ENCODE data around the gene BSN. TPM values are rescaled to one million over a fixed set of nuclear protein-coding genes. Genes with fewer than 3 reads are reported as not detected.

Gene BSN
- total and polyA plus RNA-seq, 2 donors (not counting 1 experiment from before 2014, with no cell fraction given) = under 0.01 to 0.01 TPM

DNA sequence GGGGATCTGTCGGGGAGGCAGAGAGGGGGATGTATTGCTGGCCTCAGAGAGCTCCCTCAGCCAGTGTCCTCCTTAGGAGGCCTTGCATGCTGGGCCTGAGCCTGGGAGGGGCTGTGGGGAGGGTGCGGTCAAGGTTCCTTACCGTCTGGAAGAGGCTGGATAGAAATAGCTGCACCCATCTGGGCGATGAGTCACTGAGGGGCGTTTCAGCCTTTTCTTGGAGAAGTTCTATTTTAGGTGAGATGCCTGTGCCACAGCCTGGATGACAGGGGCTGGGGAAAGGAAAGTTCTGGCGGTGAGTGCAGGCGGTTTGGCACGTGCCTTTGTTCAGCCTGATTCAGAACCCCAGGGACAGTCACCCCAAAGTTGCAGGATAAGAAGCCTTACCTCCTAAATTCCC is 84.2 kb downstream of the BSN start:
- H3K27ac ChIP-seq (ENCODE audit: insufficient read depth, low read length) = no peak overlapping the region
- H4K20me1 ChIP-seq (ENCODE audit: control insufficient read depth, extremely low read depth, insufficient read depth, low read length) = no peaks in the 10 kb centered on the region
- no peak overlapping the region for H3K9ac ChIP-seq (ENCODE audit: insufficient read depth, low read length)
- H3K27me3 ChIP-seq (ENCODE audit: control insufficient read depth, insufficient read depth, low read length) = no peaks in the 10 kb centered on the region
- H3K4me2 ChIP-seq (ENCODE audit: extremely low read depth, insufficient read depth, low read length) = no peak overlapping the region
- no peaks in the 10 kb centered on the region for H3K4me1 ChIP-seq (ENCODE audit: control insufficient read depth, extremely low read depth, insufficient read depth, low read length)
- H3K9me3 ChIP-seq (ENCODE audit: control insufficient read depth, insufficient read depth, low read depth, low read length) = no peaks in the 10 kb centered on the region
- DNase-seq (ENCODE audit: low read depth in 2 of 2) = peak; percentile 44 to 88
- H3K79me2 ChIP-seq (ENCODE audit: control insufficient read depth, insufficient read depth, low read length) = no peaks in the 10 kb centered on the region
- TF ChIP-seq EZH2 (IDR thresholded peaks at IDR 0.05; ENCODE audit: low read length, missing control alignments) = no peak
- TF ChIP-seq, protein P1, sequence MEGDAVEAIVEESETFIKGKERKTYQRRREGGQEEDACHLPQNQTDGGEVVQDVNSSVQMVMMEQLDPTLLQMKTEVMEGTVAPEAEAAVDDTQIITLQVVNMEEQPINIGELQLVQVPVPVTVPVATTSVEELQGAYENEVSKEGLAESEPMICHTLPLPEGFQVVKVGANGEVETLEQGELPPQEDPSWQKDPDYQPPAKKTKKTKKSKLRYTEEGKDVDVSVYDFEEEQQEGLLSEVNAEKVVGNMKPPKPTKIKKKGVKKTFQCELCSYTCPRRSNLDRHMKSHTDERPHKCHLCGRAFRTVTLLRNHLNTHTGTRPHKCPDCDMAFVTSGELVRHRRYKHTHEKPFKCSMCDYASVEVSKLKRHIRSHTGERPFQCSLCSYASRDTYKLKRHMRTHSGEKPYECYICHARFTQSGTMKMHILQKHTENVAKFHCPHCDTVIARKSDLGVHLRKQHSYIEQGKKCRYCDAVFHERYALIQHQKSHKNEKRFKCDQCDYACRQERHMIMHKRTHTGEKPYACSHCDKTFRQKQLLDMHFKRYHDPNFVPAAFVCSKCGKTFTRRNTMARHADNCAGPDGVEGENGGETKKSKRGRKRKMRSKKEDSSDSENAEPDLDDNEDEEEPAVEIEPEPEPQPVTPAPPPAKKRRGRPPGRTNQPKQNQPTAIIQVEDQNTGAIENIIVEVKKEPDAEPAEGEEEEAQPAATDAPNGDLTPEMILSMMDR (conservative IDR thresholded peaks at IDR 0.05 in 1 of 2, IDR thresholded peaks at IDR 0.05 in 1 of 2; ENCODE audit: low read depth in 1 of 2, low read length in 2 of 2) = no peak
- no peak overlapping the region for H3K4me3 ChIP-seq (replicated peaks in 1 of 4; ENCODE audit: control extremely low read depth in 1 of 4, insufficient read depth in 1 of 4, low read depth in 3 of 4, low read length in 4 of 4)
- H3K36me3 ChIP-seq (ENCODE audit: control insufficient read depth, insufficient read depth, low read length) = no peaks in the 10 kb centered on the region
- no peak overlapping the region for H2AFZ ChIP-seq (ENCODE audit: low read length)

DNA sequence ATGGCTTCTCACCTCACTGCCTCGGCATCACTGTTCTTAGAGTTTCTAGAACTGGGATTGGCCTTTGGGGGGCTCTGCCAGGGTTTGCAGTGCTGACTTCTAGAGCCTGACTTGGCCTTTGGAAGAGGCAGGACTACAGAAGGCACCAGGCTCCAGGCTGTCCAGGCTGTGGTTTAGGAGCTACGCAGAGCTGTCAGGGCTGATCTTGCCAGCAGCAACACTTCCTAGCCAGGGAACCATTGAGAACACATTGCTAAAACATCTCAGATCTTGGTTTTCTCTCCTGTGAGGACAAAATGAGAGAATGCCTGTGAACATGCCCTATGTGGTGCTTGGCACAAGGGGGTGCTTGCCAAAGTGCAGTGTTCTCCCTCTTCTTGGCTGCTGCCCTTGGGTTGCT is 85.3 kb downstream of the BSN start:
- H3K27me3 ChIP-seq (ENCODE audit: control insufficient read depth, insufficient read depth, low read length) = no peaks in the 10 kb centered on the region

DNA sequence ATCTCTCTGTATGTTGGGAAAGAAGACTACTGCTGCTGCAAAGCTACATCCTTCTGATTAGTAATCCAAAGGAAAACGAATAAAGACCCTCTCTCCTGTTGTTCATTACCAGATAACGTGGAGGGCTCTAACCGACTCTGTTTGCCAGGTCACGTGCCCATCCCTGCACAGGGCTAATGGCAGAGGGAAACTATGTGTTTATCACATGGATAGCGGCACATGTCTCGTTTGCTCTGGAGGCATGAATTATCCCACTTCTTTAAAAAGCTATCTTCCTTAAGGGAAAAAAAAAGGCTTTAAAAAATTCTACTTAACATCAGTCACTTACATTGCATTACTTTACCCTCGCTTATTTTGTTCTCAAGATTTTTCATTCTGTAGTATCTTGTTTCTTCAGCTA is 87.0 kb downstream of the BSN start:
- Histone ChIP-seq H4K20me1 (ENCODE audit: control insufficient read depth, extremely low read depth, insufficient read depth, low read length) (no peaks in the 10 kb centered on the region), H3K9ac (ENCODE audit: insufficient read depth, low read length) (no peak overlapping the region), H3K79me2 (ENCODE audit: control insufficient read depth, insufficient read depth, low read length) (no peaks in the 10 kb centered on the region), H3K4me2 (ENCODE audit: extremely low read depth, insufficient read depth, low read length) (no peak overlapping the region), H2AFZ (ENCODE audit: low read length) (no peak overlapping the region), H3K27me3 (ENCODE audit: control insufficient read depth, insufficient read depth, low read length) (no peaks in the 10 kb centered on the region), H3K36me3 (ENCODE audit: control insufficient read depth, insufficient read depth, low read length) (no peaks in the 10 kb centered on the region), H3K27ac (ENCODE audit: insufficient read depth, low read length) (no peak overlapping the region), H3K4me1 (ENCODE audit: control insufficient read depth, extremely low read depth, insufficient read depth, low read length) (no peaks in the 10 kb centered on the region), H3K9me3 (ENCODE audit: control insufficient read depth, insufficient read depth, low read depth, low read length) (no peaks in the 10 kb centered on the region), H3K4me3 (replicated peaks in 1 of 4; ENCODE audit: control extremely low read depth in 1 of 4, insufficient read depth in 1 of 4, low read depth in 3 of 4, low read length in 4 of 4) (no peak overlapping the region)
- DNase-seq (ENCODE audit: low read depth in 2 of 2) = no peak
- no peak for TF ChIP-seq EZH2 (IDR thresholded peaks at IDR 0.05; ENCODE audit: low read length, missing control alignments)
- TF ChIP-seq, protein P1 (conservative IDR thresholded peaks at IDR 0.05 in 1 of 2, IDR thresholded peaks at IDR 0.05 in 1 of 2; ENCODE audit: low read depth in 1 of 2, low read length in 2 of 2) = no peak

More for the DNA sequence above, 85.3 kb downstream of the BSN start:
- no peak for DNase-seq (ENCODE audit: low read depth in 2 of 2)
- H3K79me2 ChIP-seq (ENCODE audit: control insufficient read depth, insufficient read depth, low read length) = no peaks in the 10 kb centered on the region
- H3K4me3 ChIP-seq (replicated peaks in 1 of 4; ENCODE audit: control extremely low read depth in 1 of 4, insufficient read depth in 1 of 4, low read depth in 3 of 4, low read length in 4 of 4) = no peak overlapping the region
- TF ChIP-seq, protein P1 (conservative IDR thresholded peaks at IDR 0.05 in 1 of 2, IDR thresholded peaks at IDR 0.05 in 1 of 2; ENCODE audit: low read depth in 1 of 2, low read length in 2 of 2) = no peak
- TF ChIP-seq EZH2 (IDR thresholded peaks at IDR 0.05; ENCODE audit: low read length, missing control alignments) = no peak
- H2AFZ ChIP-seq (ENCODE audit: low read length) = no peak overlapping the region
- H3K36me3 ChIP-seq (ENCODE audit: control insufficient read depth, insufficient read depth, low read length) = no peaks in the 10 kb centered on the region
- H3K9me3 ChIP-seq (ENCODE audit: control insufficient read depth, insufficient read depth, low read depth, low read length) = no peaks in the 10 kb centered on the region
- no peaks in the 10 kb centered on the region for H3K4me1 ChIP-seq (ENCODE audit: control insufficient read depth, extremely low read depth, insufficient read depth, low read length)
- H3K27ac ChIP-seq (ENCODE audit: insufficient read depth, low read length) = no peak overlapping the region
- no peak overlapping the region for H3K4me2 ChIP-seq (ENCODE audit: extremely low read depth, insufficient read depth, low read length)
- no peak overlapping the region for H3K9ac ChIP-seq (ENCODE audit: insufficient read depth, low read length)
- H4K20me1 ChIP-seq (ENCODE audit: control insufficient read depth, extremely low read depth, insufficient read depth, low read length) = no peaks in the 10 kb centered on the region

All from fibroblast of lung (primary cell).